Keratinocyte (primary cell): ENCODE measurements around the gene MYT1. TPM values are rescaled to one million over a fixed set of nuclear protein-coding genes. Genes with fewer than 3 reads are reported as not detected.

Experiments
- DNase-seq: peaks from one replicate; pipeline ENCODE4 v3.0.0-alpha.2; 2011; ENCODE audit warnings: low read depth, missing footprints, low spot score
- FAIRE-seq: peaks from 2 replicates; lab custom pipeline; 2011; peaks lifted over from hg19 to GRCh38; lab: Jason Lieb, UNC
- H2AFZ ChIP-seq: 2 replicates; pipeline ENCODE4 v1.6.0; 2012; ENCODE audit warnings: low read length, control low read depth, inconsistent platforms; ENCODE audit not compliant: control insufficient read depth
- H3K27ac ChIP-seq: 2 replicates; pipeline ENCODE4 v1.5.1; 2011; ENCODE audit warnings: low read length; ENCODE audit not compliant: control insufficient read depth, insufficient read depth
- H3K27me3 ChIP-seq: 3 replicates; pipeline ENCODE4 v1.6.0; 2011; ENCODE audit warnings: low read length; ENCODE audit not compliant: control insufficient read depth, insufficient read depth; ENCODE audit errors: extremely low read depth
- H3K36me3 ChIP-seq, 2 experiments: 2 replicates in 1 of 2; 3 replicates in 1 of 2; pipeline ENCODE4 v1.5.1; 2011; ENCODE audit warnings: low read length in 2 of 2, mild to moderate bottlenecking in 1 of 2; ENCODE audit not compliant: control insufficient read depth in 2 of 2, insufficient read depth in 2 of 2; ENCODE audit errors: extremely low read depth in 1 of 2
- H3K4me1 ChIP-seq: 3 replicates; pipeline ENCODE4 v1.5.1; 2011; ENCODE audit warnings: low read length; ENCODE audit not compliant: control insufficient read depth, insufficient read depth; ENCODE audit errors: extremely low read depth
- H3K4me2 ChIP-seq: 3 replicates; pipeline ENCODE4 v1.6.0; 2011; ENCODE audit warnings: low read depth, low read length; ENCODE audit not compliant: control insufficient read depth, insufficient read depth; ENCODE audit errors: extremely low read depth
- H3K4me3 ChIP-seq, 3 experiments: fragments of 200-600 bp in 1 of 3; sonication (generic) in 1 of 3; 2 replicates in 2 of 3; 3 replicates in 1 of 3; pipeline ENCODE4 v1.5.1; 2011 to 2016; ENCODE audit warnings: low read length in 3 of 3, mild to moderate bottlenecking in 3 of 3, control low read depth in 2 of 3, inconsistent platforms in 1 of 3, low read depth in 1 of 3, mixed read lengths in 1 of 3, mixed run types in 1 of 3, moderate library complexity in 1 of 3; ENCODE audit not compliant: control insufficient read depth in 2 of 3, insufficient read depth in 2 of 3; ENCODE audit errors: extremely low read depth in 1 of 3
- H3K79me2 ChIP-seq: 2 replicates; pipeline ENCODE4 v1.6.0; 2012; ENCODE audit warnings: low read length; ENCODE audit not compliant: control insufficient read depth, insufficient read depth
- H3K9ac ChIP-seq: 3 replicates; pipeline ENCODE4 v1.6.0; 2011; ENCODE audit warnings: low read length; ENCODE audit not compliant: control insufficient read depth, insufficient read depth; ENCODE audit errors: extremely low read depth
- H3K9me1 ChIP-seq: 3 replicates; pipeline ENCODE4 v1.6.0; 2011; ENCODE audit warnings: low read length; ENCODE audit not compliant: control insufficient read depth, insufficient read depth; ENCODE audit errors: extremely low read depth
- H3K9me3 ChIP-seq: 2 replicates; pipeline ENCODE4 v1.5.1; 2012; ENCODE audit warnings: low read depth, low read length; ENCODE audit not compliant: control insufficient read depth
- H4K20me1 ChIP-seq: 3 replicates; pipeline ENCODE4 v1.6.0; 2011; ENCODE audit warnings: low read length; ENCODE audit not compliant: control insufficient read depth, insufficient read depth; ENCODE audit errors: extremely low read depth
- EZH2 ChIP-seq: IDR thresholded peaks from one replicate; pipeline ENCODE4 v1.6.1; 2012; ENCODE audit warnings: inconsistent platforms, mild to moderate bottlenecking, low read length, moderate library complexity
- dilution Hi-C: fragments of 300-500 bp; cut with MboI; formaldehyde crosslinking; loops from one replicate; pipeline ENCODE4 v1.7.0; 2020; ENCODE audit warnings: low sequenced_read_pairs; ENCODE audit not compliant: extremely low pct_ligation_motif_present
- polyA plus RNA-seq, 5 experiments: library from polyadenylated mRNA; depleted of rRNA in 3 of 5; stranded (reverse) in 3 of 5; stranded (forward) in 1 of 5; unstranded in 1 of 5; fragments of >200 nt; gene quantifications; 1 replicate in 1 of 5; 2 replicates in 3 of 5; 3 replicates in 1 of 5; pipeline versions ENCODE4 v1.2.1 to v1.2.3, GENCODE V29; 2011 to 2012; ENCODE audit warnings: missing spikeins in 2 of 5, low read depth in 1 of 5, low replicate concordance in 1 of 5
- TF ChIP-seq, protein P1 (sequence below), 3 experiments: IDR thresholded peaks in 1 of 3; conservative IDR thresholded peaks in 1 of 3; optimal IDR thresholded peaks in 1 of 3; 2 replicates in 2 of 3; 3 replicates in 1 of 3; pipeline versions ENCODE3 to v1.5.1; 2011; ENCODE audit warnings: low read length in 3 of 3, mild to moderate bottlenecking in 3 of 3, moderate library complexity in 2 of 3, control low read depth in 1 of 3, inconsistent platforms in 1 of 3; ENCODE audit not compliant: insufficient read depth in 2 of 3; ENCODE audit errors: extremely low read depth in 1 of 3

MYT1 gene
- polyA plus RNA-seq, 1 donor (not counting 4 experiments of a cell fraction or from before 2014, with no cell fraction given), result not detected

- no peak overlapping the region for H3K27ac ChIP-seq
- no peak for FAIRE-seq
- peaks cover 13% of the 10 kb centered on the region for H3K4me1 ChIP-seq
- DNase-seq, result no peak
- dilution Hi-C loops, result no loop called here
- no peaks in the 10 kb centered on the region for H4K20me1 ChIP-seq
- H2AFZ ChIP-seq, result no peak overlapping the region
- no peaks in the 10 kb centered on the region for H3K27me3 ChIP-seq
- no peaks in the 10 kb centered on the region for H3K36me3 ChIP-seq
- H3K9ac ChIP-seq, result no peak overlapping the region
- TF ChIP-seq, protein P1, sequence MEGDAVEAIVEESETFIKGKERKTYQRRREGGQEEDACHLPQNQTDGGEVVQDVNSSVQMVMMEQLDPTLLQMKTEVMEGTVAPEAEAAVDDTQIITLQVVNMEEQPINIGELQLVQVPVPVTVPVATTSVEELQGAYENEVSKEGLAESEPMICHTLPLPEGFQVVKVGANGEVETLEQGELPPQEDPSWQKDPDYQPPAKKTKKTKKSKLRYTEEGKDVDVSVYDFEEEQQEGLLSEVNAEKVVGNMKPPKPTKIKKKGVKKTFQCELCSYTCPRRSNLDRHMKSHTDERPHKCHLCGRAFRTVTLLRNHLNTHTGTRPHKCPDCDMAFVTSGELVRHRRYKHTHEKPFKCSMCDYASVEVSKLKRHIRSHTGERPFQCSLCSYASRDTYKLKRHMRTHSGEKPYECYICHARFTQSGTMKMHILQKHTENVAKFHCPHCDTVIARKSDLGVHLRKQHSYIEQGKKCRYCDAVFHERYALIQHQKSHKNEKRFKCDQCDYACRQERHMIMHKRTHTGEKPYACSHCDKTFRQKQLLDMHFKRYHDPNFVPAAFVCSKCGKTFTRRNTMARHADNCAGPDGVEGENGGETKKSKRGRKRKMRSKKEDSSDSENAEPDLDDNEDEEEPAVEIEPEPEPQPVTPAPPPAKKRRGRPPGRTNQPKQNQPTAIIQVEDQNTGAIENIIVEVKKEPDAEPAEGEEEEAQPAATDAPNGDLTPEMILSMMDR (optimal IDR thresholded peaks at IDR 0.05 in 1 of 3, IDR thresholded peaks at IDR 0.05 in 1 of 3, conservative IDR thresholded peaks at IDR 0.05 in 1 of 3; ENCODE audit: extremely low read depth in 1 of 3, insufficient read depth in 2 of 3, low read length in 3 of 3), result no peak
- no peak for TF ChIP-seq EZH2
- no peaks in the 10 kb centered on the region for H3K9me1 ChIP-seq
- no peak overlapping the region for H3K4me3 ChIP-seq
- H3K4me2 ChIP-seq, result no peak overlapping the region
- no peaks in the 10 kb centered on the region for H3K79me2 ChIP-seq
- H3K9me3 ChIP-seq, result peaks cover 14% of the 10 kb centered on the region
Measured at GRCh38 chr20:64149809-64150560, 14.3 kb upstream of the MYT1 start.

- H3K27ac ChIP-seq, result no peak overlapping the region
- no peaks in the 10 kb centered on the region for H3K79me2 ChIP-seq
- no peaks in the 10 kb centered on the region for H3K9me1 ChIP-seq
- FAIRE-seq, result no peak
- H3K4me2 ChIP-seq, result no peak overlapping the region
- dilution Hi-C loops, result no loop called here
- H3K27me3 ChIP-seq, result no peaks in the 10 kb centered on the region
- H4K20me1 ChIP-seq, result no peaks in the 10 kb centered on the region
- H3K4me3 ChIP-seq, result no peak overlapping the region
- TF ChIP-seq, protein P1 (optimal IDR thresholded peaks at IDR 0.05 in 1 of 3, IDR thresholded peaks at IDR 0.05 in 1 of 3, conservative IDR thresholded peaks at IDR 0.05 in 1 of 3; ENCODE audit: extremely low read depth in 1 of 3, insufficient read depth in 2 of 3, low read length in 3 of 3), result no peak
- no peak for TF ChIP-seq EZH2
- DNase-seq, result no peak
- peaks cover 13% of the 10 kb centered on the region for H3K4me1 ChIP-seq
- no peaks in the 10 kb centered on the region for H3K36me3 ChIP-seq
- no peak overlapping the region for H2AFZ ChIP-seq
- no peak overlapping the region for H3K9ac ChIP-seq
- peaks cover 6% of the 10 kb centered on the region for H3K9me3 ChIP-seq
Measured at GRCh38 chr20:64150756-64151632, 13.3 kb upstream of the MYT1 start.
